MCF 10A (cell line): ENCODE data around the gene ZNF883. TPM values are rescaled to one million over a fixed set of nuclear protein-coding genes. Genes with fewer than 3 reads are reported as not detected.

Source experiments
- BruUV-seq: library from RNA; stranded (reverse); fragments of 400-500 nt; replicated peaks from 2 replicates; lab custom pipeline; 2021; lab: Mats Ljungman, UMichigan
- CTCF ChIA-PET: fragments of 300-600 bp; sonication (Branson Sonifier 250); formaldehyde crosslinking; extraction: SDS; loops from one replicate; lab custom pipeline; 2021; ENCODE audit warnings: antibody characterized with exemption, inconsistent platforms; lab: Yijun Ruan, JAX
- POLR2A ChIA-PET: fragments of 300-600, 350-650 bp; sonication (Branson Sonifier 250); formaldehyde crosslinking; extraction: SDS; loops from one replicate; lab custom pipeline; 2020; ENCODE audit warnings: antibody characterized with exemption, inconsistent platforms; lab: Yijun Ruan, JAX
- DNase-seq: peaks from one replicate; pipeline ENCODE4 v3.0.0-alpha.2; 2018; ENCODE audit not compliant: unreplicated experiment
- H3K27ac Mint-ChIP-seq: one replicate; pipeline ENCODE4 v1.8.0; 2022; ENCODE audit warnings: mild to moderate bottlenecking, low read depth, mixed read lengths; ENCODE audit not compliant: unreplicated experiment
- H3K27me3 Mint-ChIP-seq: one replicate; pipeline ENCODE4 v1.8.0; 2022; ENCODE audit warnings: mixed read lengths; ENCODE audit not compliant: insufficient read depth, unreplicated experiment
- H3K36me3 Mint-ChIP-seq: one replicate; pipeline ENCODE4 v1.8.0; 2022; ENCODE audit warnings: mild to moderate bottlenecking, moderate library complexity, mixed read lengths; ENCODE audit not compliant: insufficient read depth, unreplicated experiment
- H3K4me1 Mint-ChIP-seq: one replicate; pipeline ENCODE4 v1.8.0; 2022; ENCODE audit warnings: mixed read lengths; ENCODE audit not compliant: insufficient read depth, unreplicated experiment
- H3K4me3 Mint-ChIP-seq: one replicate; pipeline ENCODE4 v1.8.0; 2022; ENCODE audit warnings: mild to moderate bottlenecking, moderate library complexity, mixed read lengths; ENCODE audit not compliant: unreplicated experiment
- H3K9me3 Mint-ChIP-seq: one replicate; pipeline ENCODE4 v1.8.0; 2022; ENCODE audit warnings: mixed read lengths; ENCODE audit not compliant: unreplicated experiment
- intact Hi-C: fragments of 100-400 bp; cut with micrococcal nuclease; formaldehyde crosslinking; loops from 2 replicates; pipeline ENCODE4 v1.14.1; 2022
- total RNA-seq: library from RNA; stranded (reverse); gene quantifications from 2 replicates; pipeline ENCODE4 v1.2.3, GENCODE V29; 2022
- TF ChIP-seq, protein P1 (sequence below): fragments of 200-600 bp; IDR thresholded peaks from one replicate; pipeline ENCODE4 v1.8.0; 2022; ENCODE audit warnings: antibody characterized with exemption, mild to moderate bottlenecking; ENCODE audit not compliant: unreplicated experiment

ZNF883 gene
- total RNA-seq, 1 experiment from 2014 or later = 0.51 TPM

GRCh38 chr9:112913326-112913725 is 98.7 kb downstream of the ZNF883 start:
- intact Hi-C loops = no loop called here
- H3K9me3 Mint-ChIP-seq = no peaks in the 10 kb centered on the region
- DNase-seq = no peak
- no peaks in the 10 kb centered on the region for H3K4me1 Mint-ChIP-seq
- POLR2A ChIA-PET = no interaction called here
- no TSS peak for BruUV-seq
- TF ChIP-seq, protein P1, sequence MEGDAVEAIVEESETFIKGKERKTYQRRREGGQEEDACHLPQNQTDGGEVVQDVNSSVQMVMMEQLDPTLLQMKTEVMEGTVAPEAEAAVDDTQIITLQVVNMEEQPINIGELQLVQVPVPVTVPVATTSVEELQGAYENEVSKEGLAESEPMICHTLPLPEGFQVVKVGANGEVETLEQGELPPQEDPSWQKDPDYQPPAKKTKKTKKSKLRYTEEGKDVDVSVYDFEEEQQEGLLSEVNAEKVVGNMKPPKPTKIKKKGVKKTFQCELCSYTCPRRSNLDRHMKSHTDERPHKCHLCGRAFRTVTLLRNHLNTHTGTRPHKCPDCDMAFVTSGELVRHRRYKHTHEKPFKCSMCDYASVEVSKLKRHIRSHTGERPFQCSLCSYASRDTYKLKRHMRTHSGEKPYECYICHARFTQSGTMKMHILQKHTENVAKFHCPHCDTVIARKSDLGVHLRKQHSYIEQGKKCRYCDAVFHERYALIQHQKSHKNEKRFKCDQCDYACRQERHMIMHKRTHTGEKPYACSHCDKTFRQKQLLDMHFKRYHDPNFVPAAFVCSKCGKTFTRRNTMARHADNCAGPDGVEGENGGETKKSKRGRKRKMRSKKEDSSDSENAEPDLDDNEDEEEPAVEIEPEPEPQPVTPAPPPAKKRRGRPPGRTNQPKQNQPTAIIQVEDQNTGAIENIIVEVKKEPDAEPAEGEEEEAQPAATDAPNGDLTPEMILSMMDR = no peak
- CTCF ChIA-PET = interaction anchor here (0.8 to 5.0 kb wide), 4 partner anchors 9 to 199 kb away, joined by 4 to 33 read pairs (median 6); no protein-coding TSS in a partner anchor
- H3K27ac Mint-ChIP-seq = no peak overlapping the region
- no peaks in the 10 kb centered on the region for H3K36me3 Mint-ChIP-seq
- no peak overlapping the region for H3K4me3 Mint-ChIP-seq
- H3K27me3 Mint-ChIP-seq = peaks cover 10% of the 10 kb centered on the region

DNA sequence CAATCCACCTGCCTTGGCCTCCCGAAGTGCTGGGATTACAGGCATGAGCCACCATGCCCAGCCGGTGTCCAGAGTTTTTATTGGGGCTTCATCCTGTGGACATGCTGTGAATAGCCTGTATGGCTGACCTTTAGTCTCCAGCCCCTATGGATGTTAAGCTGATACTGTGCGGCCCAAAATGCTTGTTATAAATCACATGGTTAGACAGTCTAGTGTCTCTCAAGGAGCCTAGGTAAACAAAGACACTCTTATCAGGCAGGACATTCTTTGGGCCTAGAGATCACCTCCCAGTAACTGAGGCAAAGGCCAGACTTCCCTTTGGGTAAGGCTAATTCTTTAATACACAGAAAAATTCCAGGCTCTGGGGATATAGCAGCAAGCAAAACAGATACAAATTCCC is 99.4 kb downstream of the ZNF883 start:
- no peak for DNase-seq
- ChIA-PET POLR2A (no interaction called here), CTCF (interaction anchor here (0.8 to 5.0 kb wide), 3 partner anchors 9 to 199 kb away, joined by 4 to 33 read pairs (median 7); no protein-coding TSS in a partner anchor)
- H3K27me3 Mint-ChIP-seq = peaks cover 10% of the 10 kb centered on the region
- BruUV-seq = no TSS peak
- H3K4me3 Mint-ChIP-seq = no peak overlapping the region
- no peaks in the 10 kb centered on the region for H3K9me3 Mint-ChIP-seq
- no peaks in the 10 kb centered on the region for H3K4me1 Mint-ChIP-seq
- H3K36me3 Mint-ChIP-seq = no peaks in the 10 kb centered on the region
- TF ChIP-seq, protein P1 = no peak
- intact Hi-C loops = no loop called here
- no peak overlapping the region for H3K27ac Mint-ChIP-seq

DNA sequence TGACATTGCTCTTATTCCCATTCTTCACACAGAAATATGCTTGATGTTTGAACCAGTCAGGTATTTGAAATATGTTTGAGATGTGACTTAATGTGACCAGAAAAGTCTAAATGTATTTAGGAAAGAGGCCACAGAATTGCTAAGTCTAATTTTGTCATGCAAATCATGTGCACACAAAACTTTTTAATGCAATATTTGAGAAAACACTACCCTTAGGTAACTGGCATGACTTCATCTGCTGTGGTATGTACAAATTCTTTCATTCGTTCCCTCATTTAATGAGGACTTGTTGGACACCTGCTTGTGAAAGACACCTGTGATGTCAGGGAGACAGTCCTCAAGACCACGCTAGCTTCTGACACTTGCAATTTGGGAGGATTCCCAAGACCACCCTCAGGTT is 100.3 kb downstream of the ZNF883 start:
- TF ChIP-seq, protein P1 = no peak
- Mint-ChIP-seq H3K36me3 (no peaks in the 10 kb centered on the region), H3K27ac (no peak overlapping the region), H3K4me3 (no peak overlapping the region), H3K27me3 (peaks cover 10% of the 10 kb centered on the region), H3K4me1 (no peaks in the 10 kb centered on the region), H3K9me3 (no peaks in the 10 kb centered on the region)
- no peak for DNase-seq
- intact Hi-C loops = no loop called here
- ChIA-PET POLR2A (no interaction called here), CTCF (interaction anchor here (1.1 to 5.0 kb wide), 2 partner anchors 10 to 69 kb away, joined by 3 to 33 read pairs; no protein-coding TSS in a partner anchor)
- BruUV-seq = no TSS peak

Other genes starting within 250 kb of the ZNF883 start
- not detected in 2 replicates for gene SLC46A2, start 121.3 kb downstream of the ZNF883 start, total RNA-seq
- 3.5 and 4.0 TPM in 2 replicates for gene ZFP37, start 44.5 kb upstream of the ZNF883 start, total RNA-seq
- gene SLC31A2, start 138.8 kb upstream of the ZNF883 start, total RNA-seq = 14.9 and 16.1 TPM in 2 replicates
- gene FKBP15, start 209.1 kb upstream of the ZNF883 start, total RNA-seq = 32.2 and 32.6 TPM in 2 replicates
- gene SLC31A1, start 209.4 kb upstream of the ZNF883 start, total RNA-seq = 56.3 and 69.4 TPM in 2 replicates